SK-N-SH treated with all-trans-retinoic acid at 6 μM for 48 hours (cell line): ENCODE results near the gene CFAP74.

Experiments
- ATAC-seq: fragments of 200-7000 bp; cut with Tn5 transposase; 3 replicates; pipeline ENCODE4 v1.9.1; 2020; ENCODE audit warnings: mild to moderate bottlenecking, moderate library complexity
- ARNTL ChIP-seq: fragments of 450-650 bp; formaldehyde crosslinking; IDR thresholded peaks from 2 replicates; pipeline ENCODE4 v1.5.0; 2020; ENCODE audit warnings: low read depth, mild to moderate bottlenecking, moderate library complexity, borderline replicate concordance
- BACH2 ChIP-seq: fragments of 250-450 bp; sonication (Bioruptor Pico); IDR thresholded peaks from 2 replicates; pipeline ENCODE4 v1.9.0; 2021; ENCODE audit warnings: mild to moderate bottlenecking, borderline replicate concordance
- CREB5 ChIP-seq: fragments of 250-450 bp; sonication (Bioruptor Pico); IDR thresholded peaks from 2 replicates; pipeline ENCODE4 v1.5.1; 2020; ENCODE audit warnings: low read depth, mild to moderate bottlenecking, moderate library complexity
- CSDC2 ChIP-seq: fragments of 250-450 bp; sonication (Bioruptor Pico); IDR thresholded peaks from 2 replicates; pipeline ENCODE4 v1.5.0; 2020; ENCODE audit warnings: mild to moderate bottlenecking, moderate library complexity
- ESRRG ChIP-seq: fragments of 250-450 bp; sonication (Bioruptor Pico); IDR thresholded peaks from 2 replicates; pipeline ENCODE4 v1.6.1; 2021; ENCODE audit warnings: mild to moderate bottlenecking
- GLIS3 ChIP-seq: fragments of 250-450 bp; sonication (Bioruptor Pico); IDR thresholded peaks from 2 replicates; pipeline ENCODE4 v1.5.0; 2020; ENCODE audit warnings: mild to moderate bottlenecking, moderate library complexity
- ISL1 ChIP-seq: fragments of 250-450 bp; sonication (Bioruptor Pico); IDR thresholded peaks from 2 replicates; pipeline ENCODE4 v2.1.2; 2022; ENCODE audit warnings: mild to moderate bottlenecking, moderate library complexity
- PATZ1 ChIP-seq: fragments of 250-450 bp; sonication (Bioruptor Pico); IDR thresholded peaks from 2 replicates; pipeline ENCODE4 v1.8.0; 2020; ENCODE audit warnings: mild to moderate bottlenecking, moderate library complexity, borderline replicate concordance
- POU6F1 ChIP-seq: fragments of 250-450 bp; sonication (Bioruptor Pico); IDR thresholded peaks from 2 replicates; pipeline ENCODE4 v1.8.0; 2021; ENCODE audit warnings: low read depth, mild to moderate bottlenecking, moderate library complexity, borderline replicate concordance
- PPARA ChIP-seq: fragments of 250-450 bp; sonication (Bioruptor Pico); IDR thresholded peaks from 2 replicates; pipeline ENCODE4 v1.5.0; 2020; ENCODE audit warnings: mild to moderate bottlenecking, borderline replicate concordance
- SNAI2 ChIP-seq: fragments of 250-450 bp; sonication (Bioruptor Pico); IDR thresholded peaks from 2 replicates; pipeline ENCODE4 v1.5.0; 2020; ENCODE audit warnings: mild to moderate bottlenecking, moderate library complexity
- TCF4 ChIP-seq: fragments of 250-450 bp; sonication (Bioruptor Pico); IDR thresholded peaks from 2 replicates; pipeline ENCODE4 v1.8.0; 2021; ENCODE audit warnings: mild to moderate bottlenecking, moderate library complexity, borderline replicate concordance
- TOX ChIP-seq: fragments of 250-450 bp; sonication (Bioruptor Pico); IDR thresholded peaks from 2 replicates; pipeline ENCODE4 v1.8.0; 2021; ENCODE audit warnings: mild to moderate bottlenecking, moderate library complexity, borderline replicate concordance
- ZC3H10 ChIP-seq: fragments of 250-450 bp; sonication (Bioruptor Pico); IDR thresholded peaks from 2 replicates; pipeline ENCODE4 v1.5.1; 2021; ENCODE audit warnings: mild to moderate bottlenecking, moderate library complexity
- ZFP3 ChIP-seq: fragments of 250-450 bp; sonication (Bioruptor Pico); IDR thresholded peaks from 2 replicates; pipeline ENCODE4 v1.5.0; 2020; ENCODE audit warnings: mild to moderate bottlenecking, moderate library complexity
- ZFP30 ChIP-seq: fragments of 450-650 bp; formaldehyde crosslinking; IDR thresholded peaks from 2 replicates; pipeline ENCODE4 v1.5.0; 2022; ENCODE audit warnings: mild to moderate bottlenecking, moderate library complexity
- ZNF565 ChIP-seq: fragments of 450-650 bp; formaldehyde crosslinking; conservative IDR thresholded peaks from 2 replicates; pipeline ENCODE4 v1.5.0; 2020; ENCODE audit warnings: low read depth, mild to moderate bottlenecking, moderate library complexity
- ZNF70 ChIP-seq: fragments of 450-650 bp; formaldehyde crosslinking; IDR thresholded peaks from 2 replicates; pipeline ENCODE4 v1.5.0; 2020; ENCODE audit warnings: mild to moderate bottlenecking, moderate library complexity

Gene CFAP74

GRCh38 chr1:1874901-1875300 lies 128.7 kb downstream of the CFAP74 start:
- no peak for ATAC-seq
- TF ChIP-seq PATZ1 (CRISPR knock-in tag) (no peak), ZFP30 (CRISPR knock-in tag) (no peak), PPARA (CRISPR knock-in tag) (no peak), ARNTL (CRISPR knock-in tag) (no peak), ZC3H10 (no peak), ZFP3 (CRISPR knock-in tag) (no peak), CSDC2 (CRISPR knock-in tag) (no peak), POU6F1 (CRISPR knock-in tag) (no peak), GLIS3 (CRISPR knock-in tag) (no peak), SNAI2 (CRISPR knock-in tag) (no peak), TOX (CRISPR knock-in tag) (no peak), ISL1 (no peak), ESRRG (no peak), BACH2 (CRISPR knock-in tag) (no peak)

- TF ChIP-seq CREB5 (CRISPR knock-in tag), result no peak
- TF ChIP-seq ZFP30 (CRISPR knock-in tag), result no peak
- no peak for TF ChIP-seq SNAI2 (CRISPR knock-in tag)
- no peak for TF ChIP-seq POU6F1 (CRISPR knock-in tag)
- TF ChIP-seq ZNF70, result no peak
- no peak for TF ChIP-seq ZC3H10
- ATAC-seq, result no peak; the same call in 2 of the 3 replicates
Measured at GRCh38 chr1:1873186-1873585, 130.4 kb downstream of the CFAP74 start.

GRCh38 chr1:1872329-1872994 lies 131.1 kb downstream of the CFAP74 start:
- no peak; the same call in 2 of the 3 replicates for ATAC-seq
- no peak for TF ChIP-seq CREB5 (CRISPR knock-in tag)
- no peak for TF ChIP-seq ZNF565 (CRISPR knock-in tag)
- TF ChIP-seq ISL1, result no peak
- TF ChIP-seq ZFP3 (CRISPR knock-in tag), result no peak
- TF ChIP-seq TCF4 (CRISPR knock-in tag), result no peak
- TF ChIP-seq ZFP30 (CRISPR knock-in tag), result no peak
- TF ChIP-seq CSDC2 (CRISPR knock-in tag), result no peak
- no peak for TF ChIP-seq POU6F1 (CRISPR knock-in tag)
